ENCODE data around the gene ADAD2. TPM values are rescaled to one million over a fixed set of nuclear protein-coding genes. Genes with fewer than 3 reads are reported as not detected.

Gene ADAD2
- total and polyA plus RNA-seq, 10 of the 15 experiments (the other 5 are each of a cell fraction or from before 2014, with no cell fraction given): 0.44 to 0.68 (median 0.51) TPM; not detected in 7

GRCh38 chr16:84155226-84155625 is 35.7 kb upstream of the ADAD2 start:
- intact Hi-C loops (cut with micrococcal nuclease; ENCODE audit: unreplicated experiment) (no loop called here), in situ Hi-C loops (cut with MboI) (no loop called here)
- Histone ChIP-seq H3K4me3 (no peak overlapping the region), H4K20me1 (ENCODE audit: control insufficient read depth, insufficient read depth) (no peaks in the 10 kb centered on the region), H3K79me2 (ENCODE audit: control insufficient read depth, insufficient read depth, low read length) (no peaks in the 10 kb centered on the region), H3K9me3 (replicated peaks; ENCODE audit: control insufficient read depth, insufficient read depth, low read length) (no peaks in the 10 kb centered on the region), H3K27ac (ENCODE audit: control insufficient read depth, insufficient read depth) (no peak overlapping the region), H3K27me3 (replicated peaks in 1 of 2; ENCODE audit: control insufficient read depth in 2 of 2, insufficient read depth in 2 of 2, low read length in 1 of 2) (peaks cover 0 to 2% of the 10 kb centered on the region in 2 experiments; a peak in 1 of 4 replicates), H3K4me2 (ENCODE audit: control insufficient read depth, insufficient read depth) (no peak overlapping the region), H3K4me1 (ENCODE audit: control insufficient read depth, insufficient read depth, low read length) (no peaks in the 10 kb centered on the region), H3K36me3 (ENCODE audit: control insufficient read depth in 2 of 2, insufficient read depth in 2 of 2, low read length in 1 of 2) (no peaks in the 10 kb centered on the region), H2AFZ (ENCODE audit: control insufficient read depth, low read depth, low read length) (no peak overlapping the region), H3K9ac (ENCODE audit: control insufficient read depth, insufficient read depth, low read length) (no peak overlapping the region)
- no peak for ATAC-seq
- ChIA-PET RAD21 (ENCODE audit: unreplicated experiment) (no interaction called here), SMC1A (ENCODE audit: uncharacterized antibody, unreplicated experiment) (interaction anchor here (0.7 kb wide), 1 partner anchor 24 kb away, joined by 3 read pairs; no protein-coding TSS in a partner anchor), CTCF (interaction anchor here (1.9 kb wide), 1 partner anchor 32 kb away, joined by 4 read pairs; the partner anchor contains the start of gene TAF1C), POLR2A (no interaction called here)
- TF ChIP-seq NFIC (IDR thresholded peaks at IDR 0.05; ENCODE audit: low read depth, low read length): no peak
- no peak for TF ChIP-seq RCOR1 (conservative IDR thresholded peaks at IDR 0.05; ENCODE audit: low read depth, low read length)
- TF ChIP-seq DPF2 (IDR thresholded peaks at IDR 0.05): no peak
- TF ChIP-seq TCF12 (IDR thresholded peaks at IDR 0.05; ENCODE audit: low read depth, low read length): no peak
- TF ChIP-seq, protein P1, sequence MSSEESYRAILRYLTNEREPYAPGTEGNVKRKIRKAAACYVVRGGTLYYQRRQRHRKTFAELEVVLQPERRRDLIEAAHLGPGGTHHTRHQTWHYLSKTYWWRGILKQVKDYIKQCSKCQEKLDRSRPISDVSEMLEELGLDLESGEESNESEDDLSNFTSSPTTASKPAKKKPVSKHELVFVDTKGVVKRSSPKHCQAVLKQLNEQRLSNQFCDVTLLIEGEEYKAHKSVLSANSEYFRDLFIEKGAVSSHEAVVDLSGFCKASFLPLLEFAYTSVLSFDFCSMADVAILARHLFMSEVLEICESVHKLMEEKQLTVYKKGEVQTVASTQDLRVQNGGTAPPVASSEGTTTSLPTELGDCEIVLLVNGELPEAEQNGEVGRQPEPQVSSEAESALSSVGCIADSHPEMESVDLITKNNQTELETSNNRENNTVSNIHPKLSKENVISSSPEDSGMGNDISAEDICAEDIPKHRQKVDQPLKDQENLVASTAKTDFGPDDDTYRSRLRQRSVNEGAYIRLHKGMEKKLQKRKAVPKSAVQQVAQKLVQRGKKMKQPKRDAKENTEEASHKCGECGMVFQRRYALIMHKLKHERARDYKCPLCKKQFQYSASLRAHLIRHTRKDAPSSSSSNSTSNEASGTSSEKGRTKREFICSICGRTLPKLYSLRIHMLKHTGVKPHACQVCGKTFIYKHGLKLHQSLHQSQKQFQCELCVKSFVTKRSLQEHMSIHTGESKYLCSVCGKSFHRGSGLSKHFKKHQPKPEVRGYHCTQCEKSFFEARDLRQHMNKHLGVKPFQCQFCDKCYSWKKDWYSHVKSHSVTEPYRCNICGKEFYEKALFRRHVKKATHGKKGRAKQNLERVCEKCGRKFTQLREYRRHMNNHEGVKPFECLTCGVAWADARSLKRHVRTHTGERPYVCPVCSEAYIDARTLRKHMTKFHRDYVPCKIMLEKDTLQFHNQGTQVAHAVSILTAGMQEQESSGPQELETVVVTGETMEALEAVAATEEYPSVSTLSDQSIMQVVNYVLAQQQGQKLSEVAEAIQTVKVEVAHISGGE (CRISPR knock-in tag; IDR thresholded peaks at IDR 0.05): no peak
- TF ChIP-seq ESRRA (IDR thresholded peaks at IDR 0.05; ENCODE audit: low read length): no peak
- TF ChIP-seq STAT1 (conservative IDR thresholded peaks at IDR 0.05): no peak
- no peak for TF ChIP-seq CREB1 (IDR thresholded peaks at IDR 0.05; ENCODE audit: low read depth)
- BruUV-seq (replicated peaks): no TSS peak
- FAIRE-seq: no peak
- DNase-seq (ENCODE audit: low read depth, low spot score): no peak
- 34% methylated on average over 4 of the region's 4 CpGs for WGBS (ENCODE audit: insufficient coverage, insufficient replicate concordance, low lambda C conversion rate, missing lambda C conversion rate)

Measured in GM12878 (cell line).